H9 (cell line): ENCODE results near the gene SNAI1. TPM values are rescaled to one million over a fixed set of nuclear protein-coding genes. Genes with fewer than 3 reads are reported as not detected.

Experiments used
- DNase-seq: peaks from one replicate; pipeline ENCODE4 v3.0.0-alpha.2; 2017
- H2AFZ ChIP-seq: one replicate; pipeline ENCODE4 v1.6.1; 2013; ENCODE audit warnings: mild to moderate bottlenecking, low read length, control low read depth, moderate library complexity
- H2AK5ac ChIP-seq: 2 replicates; pipeline ENCODE4 v1.6.1; 2013; ENCODE audit warnings: low read length, control low read depth, mixed read lengths; ENCODE audit not compliant: insufficient read length
- H2BK120ac ChIP-seq: one replicate; pipeline ENCODE4 v1.6.1; 2013; ENCODE audit warnings: low read depth, mild to moderate bottlenecking, low read length, control low read depth, inconsistent platforms; ENCODE audit not compliant: poor library complexity, severe bottlenecking
- H2BK12ac ChIP-seq: 2 replicates; pipeline ENCODE4 v1.6.1; 2013; ENCODE audit warnings: low read length, control low read depth, mixed read lengths, low read depth; ENCODE audit not compliant: insufficient read length
- H2BK15ac ChIP-seq: 2 replicates; pipeline ENCODE4 v1.6.1; 2013; ENCODE audit warnings: low read depth, low read length, control low read depth
- H2BK20ac ChIP-seq: one replicate; pipeline ENCODE4 v1.6.1; 2013; ENCODE audit warnings: low read depth, mild to moderate bottlenecking, low read length, control low read depth, inconsistent platforms; ENCODE audit not compliant: poor library complexity, severe bottlenecking
- H2BK5ac ChIP-seq: 2 replicates; pipeline ENCODE4 v1.6.1; 2013; ENCODE audit warnings: low read length, control low read depth, mixed read lengths; ENCODE audit not compliant: insufficient read length
- H3K14ac ChIP-seq: 2 replicates; pipeline ENCODE4 v1.6.1; 2013; ENCODE audit warnings: low read length, control low read depth; ENCODE audit not compliant: insufficient read depth
- H3K18ac ChIP-seq: 2 replicates; pipeline ENCODE4 v1.6.1; 2013; ENCODE audit warnings: low read depth, mild to moderate bottlenecking, mixed read lengths, low read length, control low read depth; ENCODE audit not compliant: insufficient read length
- H3K23ac ChIP-seq: 2 replicates; pipeline ENCODE4 v1.6.1; 2013; ENCODE audit warnings: low read length, control low read depth, mixed read lengths, low read depth; ENCODE audit not compliant: insufficient read length
- H3K23me2 ChIP-seq: 2 replicates; pipeline ENCODE4 v1.6.1; 2013; ENCODE audit warnings: low read depth, mild to moderate bottlenecking, mixed read lengths, low read length, control low read depth; ENCODE audit not compliant: insufficient read length, poor library complexity, severe bottlenecking
- H3K27ac ChIP-seq: 2 replicates; pipeline ENCODE4 v1.5.1; 2013; ENCODE audit warnings: low read length, control low read depth, mixed read lengths, low read depth; ENCODE audit not compliant: insufficient read length
- H3K27me3 ChIP-seq: 2 replicates; pipeline ENCODE4 v1.6.1; 2013; ENCODE audit warnings: low read length, control low read depth, inconsistent platforms; ENCODE audit not compliant: insufficient read depth
- H3K4ac ChIP-seq: 2 replicates; pipeline ENCODE4 v1.6.1; 2013; ENCODE audit warnings: low read depth, mild to moderate bottlenecking, control low read depth, inconsistent platforms, low read length, moderate library complexity
- H3K4me1 ChIP-seq: 2 replicates; pipeline ENCODE4 v1.6.1; 2013; ENCODE audit warnings: low read length, control low read depth, inconsistent platforms; ENCODE audit not compliant: insufficient read depth
- H3K4me2 ChIP-seq: 2 replicates; pipeline ENCODE4 v1.6.1; 2013; ENCODE audit warnings: low read length, control low read depth, mixed read lengths; ENCODE audit not compliant: insufficient read length, insufficient read depth
- H3K56ac ChIP-seq: 2 replicates; pipeline ENCODE4 v1.6.1; 2013; ENCODE audit warnings: low read depth, mild to moderate bottlenecking, mixed read lengths, low read length, control low read depth; ENCODE audit not compliant: insufficient read length
- H3K79me1 ChIP-seq: 2 replicates; pipeline ENCODE4 v1.6.1; 2013; ENCODE audit warnings: low read depth, mild to moderate bottlenecking, moderate library complexity, low read length, control low read depth, inconsistent platforms; ENCODE audit not compliant: insufficient read depth, poor library complexity, severe bottlenecking
- H3K79me2 ChIP-seq: 2 replicates; pipeline ENCODE4 v1.6.1; 2013; ENCODE audit warnings: low read length, control low read depth, inconsistent platforms; ENCODE audit not compliant: insufficient read depth
- H3K9ac ChIP-seq: 2 replicates; pipeline ENCODE4 v1.6.1; 2013; ENCODE audit warnings: low read length, control low read depth, mixed read lengths; ENCODE audit not compliant: insufficient read length; ENCODE audit errors: extremely low read depth
- H3K9me3 ChIP-seq: one replicate; pipeline ENCODE4 v1.6.1; 2013; ENCODE audit warnings: low read depth, low read length, inconsistent platforms; ENCODE audit not compliant: control insufficient read depth
- H3T11ph ChIP-seq: one replicate; pipeline ENCODE4 v1.6.1; 2013; ENCODE audit warnings: mild to moderate bottlenecking, low read length, control low read depth, inconsistent platforms
- H4K20me1 ChIP-seq: one replicate; pipeline ENCODE4 v1.6.1; 2013; ENCODE audit not compliant: control insufficient read depth, insufficient read length, insufficient read depth
- H4K5ac ChIP-seq: 2 replicates; pipeline ENCODE4 v1.6.1; 2013; ENCODE audit warnings: low read depth, mild to moderate bottlenecking, mixed read lengths, low read length, control low read depth; ENCODE audit not compliant: insufficient read length
- H4K8ac ChIP-seq: replicated peaks from 2 replicates; pipeline ENCODE4 v1.6.1; 2013; ENCODE audit warnings: low read length, control low read depth, mixed read lengths, low read depth; ENCODE audit not compliant: insufficient read length
- H4K91ac ChIP-seq: 2 replicates; pipeline ENCODE4 v1.6.1; 2013; ENCODE audit warnings: low read depth, mild to moderate bottlenecking, moderate library complexity, mixed read lengths, low read length, control low read depth; ENCODE audit not compliant: insufficient read length
- H3K27ac Mint-ChIP-seq, 3 experiments: 2 replicates in 2 of 3; 3 replicates in 1 of 3; pipeline ENCODE4 v1.8.0; 2020 to 2021; ENCODE audit warnings: mixed read lengths in 3 of 3, mild to moderate bottlenecking in 1 of 3, moderate library complexity in 1 of 3
- H3K27me3 Mint-ChIP-seq: 2 replicates; pipeline ENCODE4 v1.8.0; 2021; ENCODE audit warnings: low read depth, mild to moderate bottlenecking, moderate library complexity, mixed read lengths
- H3K36me3 Mint-ChIP-seq, 3 experiments: 2 replicates in 2 of 3; 3 replicates in 1 of 3; pipeline ENCODE4 v1.8.0; 2020 to 2021; ENCODE audit warnings: low read depth in 3 of 3, mixed read lengths in 3 of 3; ENCODE audit not compliant: insufficient read depth in 1 of 3
- H3K4me1 Mint-ChIP-seq, 2 experiments: 2 replicates each; pipeline ENCODE4 v1.8.0; 2020; ENCODE audit warnings: mixed read lengths in 2 of 2
- H3K4me3 Mint-ChIP-seq, 2 experiments: 2 replicates in 1 of 2; 3 replicates in 1 of 2; pipeline ENCODE4 v1.8.0; 2020 to 2021; ENCODE audit warnings: mild to moderate bottlenecking in 2 of 2, mixed read lengths in 2 of 2, moderate library complexity in 1 of 2
- H3K9me3 Mint-ChIP-seq, 2 experiments: 2 replicates in 1 of 2; 3 replicates in 1 of 2; pipeline ENCODE4 v1.8.0; 2020; ENCODE audit warnings: mild to moderate bottlenecking in 2 of 2, mixed read lengths in 2 of 2, moderate library complexity in 1 of 2
- CTCF ChIP-seq: fragments of 200-600 bp; sonication (generic); conservative IDR thresholded peaks from 3 replicates; pipeline ENCODE4 v1.8.0; 2021; ENCODE audit warnings: antibody characterized with exemption, mild to moderate bottlenecking
- WGBS: extraction: QIAGEN DNeasy Blood & Tissue Kit; methylation state at CpG from one replicate; pipeline ENCODE4 v1.1.7; 2013; ENCODE audit warnings: missing lambda C conversion rate, low lambda C conversion rate, mixed read lengths; ENCODE audit not compliant: insufficient read length; ENCODE audit errors: extremely low coverage; 5-methylcytosine and 5-hydroxymethylcytosine counted together
- total RNA-seq: library from RNA; stranded (reverse); gene quantifications from 2 replicates; pipeline ENCODE4 v1.2.1, GENCODE V29; 2021

The SNAI1 gene
- total RNA-seq, 1 experiment from 2014 or later = 7.0 TPM

GRCh38 chr20:49987015-49987867 lies 4.5 kb downstream of the SNAI1 start:
- no peak overlapping the region for H3K9ac ChIP-seq
- peak overlapping the region in 1 of 2 experiments; percentile 40; a peak in 1 of 5 replicates for H3K4me3 Mint-ChIP-seq

More at GRCh38 chr20:49987015-49987867, 4.5 kb downstream of the SNAI1 start:
- Histone ChIP-seq H3K14ac (no peak overlapping the region), H2BK120ac (no peak overlapping the region), H2AK5ac (no peak overlapping the region), H3K56ac (no peak overlapping the region), H2BK15ac (no peak overlapping the region), H4K91ac (no peak overlapping the region), H3K4me2 (no peak overlapping the region), H3K4me1 (peaks cover 15% of the 10 kb centered on the region), H2BK12ac (no peak overlapping the region), H4K5ac (no peak overlapping the region), H3K18ac (no peak overlapping the region), H2BK20ac (no peak overlapping the region), H3K27ac (no peak overlapping the region), H3K4ac (no peak overlapping the region), H3T11ph (no peak overlapping the region), H3K79me1 (no peaks in the 10 kb centered on the region), H3K27me3 (no peaks in the 10 kb centered on the region; the same call in 1 of the 2 replicates), H3K23ac (no peak overlapping the region), H3K79me2 (no peaks in the 10 kb centered on the region; the same call in 1 of the 2 replicates), H4K8ac (no peak overlapping the region), H4K20me1 (peaks cover 2% of the 10 kb centered on the region), H2AFZ (no peak overlapping the region), H3K9me3 (no peaks in the 10 kb centered on the region), H2BK5ac (no peak overlapping the region), H3K23me2 (peaks cover 11% of the 10 kb centered on the region)
- Mint-ChIP-seq H3K27me3 (peaks cover 4% of the 10 kb centered on the region), H3K4me1 (peaks cover 71 to 89% of the 10 kb centered on the region in 2 experiments), H3K9me3 (peaks cover 0 to 2% of the 10 kb centered on the region in 2 experiments; a peak in 1 of 5 replicates), H3K27ac (peak overlapping the region in 1 of 3 experiments; percentile 14; a peak in 2 of 7 replicates), H3K36me3 (peaks cover 13 to 37% (median 22%) of the 10 kb centered on the region in 3 experiments; a peak in 6 of 7 replicates)
- TF ChIP-seq CTCF = no peak
- DNase-seq = no peak
- WGBS = no CpG with 5 or more reads among the region's 15 CpGs
